HG02588 (cell line): Measurements from ENCODE around the gene DKKL1.
"Not testable (repeated sequence)": the region's sequence is repeated elsewhere in the genome, so short reads cannot be mapped to it uniquely, and the experiment has no call there.

Source experiments
- ATAC-seq: cut with Tn5 transposase; IDR thresholded peaks from one replicate; pipeline ENCODE4 v1.9.1; 2021; ENCODE audit warnings: mild to moderate bottlenecking, moderate library complexity; ENCODE audit not compliant: unreplicated experiment

Gene DKKL1

GRCh38 chr19:49359851-49360820, 3.5 kb upstream of the DKKL1 start:
- ATAC-seq = no peak

DNA sequence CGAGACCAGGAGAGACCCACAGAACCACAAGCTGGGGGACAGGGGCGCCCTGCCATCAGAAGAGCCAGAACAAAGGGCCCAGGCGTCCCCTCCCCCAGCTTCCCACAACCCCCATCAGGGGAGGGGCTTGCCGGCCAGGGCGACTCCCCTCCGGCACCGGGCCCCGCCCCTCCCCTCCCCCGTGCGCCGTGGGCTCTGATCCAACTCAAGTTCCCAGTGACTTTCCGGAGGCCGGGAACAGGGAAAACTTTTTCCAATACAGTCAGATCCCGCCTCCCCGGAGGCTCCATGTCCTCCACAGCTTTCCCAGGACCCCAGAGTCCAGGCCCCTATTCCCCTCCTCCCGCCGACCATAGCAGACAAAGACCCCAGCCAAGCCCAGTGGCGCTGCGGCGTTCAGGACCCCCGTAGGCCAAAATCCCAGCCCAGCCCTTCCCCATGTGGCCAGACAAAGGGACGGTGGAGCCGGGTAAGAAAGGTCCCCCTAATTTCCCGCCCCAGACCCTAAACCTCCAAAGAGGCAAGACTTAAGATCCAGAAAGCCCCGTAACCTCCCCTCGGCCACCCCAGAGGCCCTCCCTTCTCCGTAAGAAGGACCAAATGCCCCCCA, 2.1 kb upstream of the DKKL1 start:
- no peak for ATAC-seq

GRCh38 chr19:49362048-49362928, 1.4 kb upstream of the DKKL1 start, which contains the start of gene TEAD2:
Gene TEAD2 (minus strand): TSS chr19:49362416. CDS start chr19:49360075, 2,341 bp downstream.
- no peak for ATAC-seq

- no peak for ATAC-seq
Measured at GRCh38 chr19:49362929-49363267, 779 bp upstream of the DKKL1 start.

DNA sequence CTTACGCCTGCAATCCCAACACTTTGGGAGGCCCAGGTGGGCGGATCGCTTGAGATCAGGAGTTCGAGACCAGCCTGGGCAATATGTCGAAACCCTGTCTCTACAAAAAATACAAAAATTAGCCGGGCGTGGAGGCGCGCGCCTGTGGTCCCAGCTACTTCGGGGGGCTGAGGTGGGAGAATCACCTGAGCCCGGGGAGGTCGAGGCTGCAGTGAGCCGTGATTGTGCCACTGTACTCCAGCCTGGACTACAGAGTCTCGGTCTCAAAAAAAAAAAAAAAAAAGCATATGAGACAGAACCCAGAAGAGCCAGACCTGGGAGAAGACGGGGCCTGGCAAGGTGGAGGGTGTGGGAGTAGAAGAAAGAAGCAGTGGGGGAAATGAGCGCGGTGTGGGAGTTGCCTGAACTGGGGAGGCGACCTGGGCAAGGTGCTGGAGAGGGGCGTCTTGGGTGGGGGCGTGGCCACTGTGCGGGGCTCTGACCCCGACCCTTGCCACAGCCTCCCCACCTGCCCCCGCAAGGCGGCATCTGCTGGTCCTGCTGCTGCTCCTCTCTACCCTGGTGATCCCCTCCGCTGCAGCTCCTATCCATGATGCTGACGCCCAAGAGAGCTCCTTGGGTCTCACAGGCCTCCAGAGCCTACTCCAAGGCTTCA, 533 bp downstream of the DKKL1 start:
- ATAC-seq = no peak

DNA sequence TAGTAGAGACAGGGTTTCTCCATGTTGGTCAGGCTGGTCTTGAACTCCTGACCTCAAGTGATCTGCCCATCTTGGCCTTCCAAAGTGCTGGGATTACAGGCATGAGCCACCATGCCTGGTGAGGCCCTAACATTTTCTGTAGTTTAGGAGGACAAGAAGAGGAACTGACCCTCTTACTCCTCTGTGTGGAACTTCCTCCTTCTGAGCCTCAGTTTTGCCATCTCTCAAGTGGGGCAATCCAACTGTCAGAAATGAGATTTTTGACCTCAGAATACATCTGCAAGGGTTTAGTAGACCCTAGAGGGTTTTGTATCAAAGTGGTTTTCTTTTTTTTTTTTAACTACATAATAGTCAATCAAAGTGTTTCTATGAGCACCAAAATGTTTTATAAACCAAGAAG, 2.4 kb downstream of the DKKL1 start:
- no peak for ATAC-seq

GRCh38 chr19:49368711-49369358, 5.2 kb downstream of the DKKL1 start:
- ATAC-seq = no peak

DNA sequence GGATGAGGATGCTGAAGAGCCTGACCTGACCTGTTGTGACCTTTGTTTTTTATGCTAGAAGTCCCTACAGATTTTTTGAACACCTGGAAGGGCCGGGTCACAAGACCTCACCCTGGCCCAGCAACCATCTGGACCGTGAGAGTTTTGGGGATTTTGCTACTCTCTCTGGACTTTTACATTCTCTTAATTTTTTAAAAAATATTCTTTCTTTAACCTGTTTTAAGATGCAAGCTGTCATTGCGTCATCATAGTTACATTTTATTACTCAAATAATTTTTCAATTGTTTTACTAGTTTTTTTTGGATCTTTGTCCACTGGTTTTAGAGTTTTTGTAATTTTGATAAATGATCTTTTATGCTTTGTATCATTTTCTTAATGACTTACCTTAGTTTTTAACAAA, 7.5 kb downstream of the DKKL1 start:
- no peak for ATAC-seq

DNA sequence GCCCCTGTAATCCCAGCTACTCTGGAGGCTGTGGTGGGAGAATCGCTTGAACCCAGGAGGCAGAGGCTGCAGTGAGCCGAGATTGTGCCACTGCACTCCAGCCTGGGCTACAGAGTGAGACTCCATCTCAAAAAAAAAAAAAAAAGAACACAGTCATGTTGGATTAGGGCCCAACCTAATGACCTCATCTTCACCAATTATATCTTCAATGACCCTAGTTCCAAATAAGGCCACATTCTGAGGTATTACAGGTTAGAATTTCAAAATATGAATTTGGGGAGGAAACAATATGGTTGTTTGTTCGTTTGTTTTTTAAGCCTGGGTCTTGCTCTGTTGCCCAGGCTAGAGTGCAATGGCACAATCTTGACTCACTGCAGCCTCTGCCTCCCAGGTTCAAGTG, 9.5 kb downstream of the DKKL1 start:
- ATAC-seq = not testable (repeated sequence)

DNA sequence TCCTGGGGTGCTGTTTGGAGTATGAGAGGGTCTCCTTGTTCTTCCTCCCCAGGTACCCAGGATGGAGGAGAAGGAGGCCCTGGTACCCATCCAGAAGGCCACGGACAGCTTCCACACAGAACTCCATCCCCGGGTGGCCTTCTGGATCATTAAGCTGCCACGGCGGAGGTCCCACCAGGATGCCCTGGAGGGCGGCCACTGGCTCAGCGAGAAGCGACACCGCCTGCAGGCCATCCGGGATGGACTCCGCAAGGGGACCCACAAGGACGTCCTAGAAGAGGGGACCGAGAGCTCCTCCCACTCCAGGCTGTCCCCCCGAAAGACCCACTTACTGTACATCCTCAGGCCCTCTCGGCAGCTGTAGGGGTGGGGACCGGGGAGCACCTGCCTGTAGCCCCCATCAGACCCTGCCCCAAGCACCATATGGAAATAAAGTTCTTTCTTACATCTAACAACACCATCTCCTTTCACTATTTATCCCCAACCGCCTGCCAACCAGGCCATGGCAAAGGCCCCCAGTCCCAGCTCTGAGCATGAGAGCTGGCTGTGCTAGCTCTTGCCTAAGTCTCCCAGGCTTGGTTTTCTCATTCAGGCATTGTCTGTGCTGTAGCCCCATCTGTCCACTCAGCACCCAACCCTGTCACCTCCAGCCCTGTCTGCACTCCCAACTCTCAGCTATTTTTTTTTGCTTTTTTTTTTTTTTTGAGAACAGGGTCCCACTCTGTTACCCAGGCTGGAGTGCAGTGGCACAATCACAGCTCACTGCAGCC, 11.2 kb downstream of the DKKL1 start:
- ATAC-seq = no peak

- no peak for ATAC-seq
Measured at GRCh38 chr19:49378512-49378911, 14.8 kb downstream of the DKKL1 start.

- no peak for ATAC-seq
Measured at GRCh38 chr19:49380391-49380790, 16.7 kb downstream of the DKKL1 start.

DNA sequence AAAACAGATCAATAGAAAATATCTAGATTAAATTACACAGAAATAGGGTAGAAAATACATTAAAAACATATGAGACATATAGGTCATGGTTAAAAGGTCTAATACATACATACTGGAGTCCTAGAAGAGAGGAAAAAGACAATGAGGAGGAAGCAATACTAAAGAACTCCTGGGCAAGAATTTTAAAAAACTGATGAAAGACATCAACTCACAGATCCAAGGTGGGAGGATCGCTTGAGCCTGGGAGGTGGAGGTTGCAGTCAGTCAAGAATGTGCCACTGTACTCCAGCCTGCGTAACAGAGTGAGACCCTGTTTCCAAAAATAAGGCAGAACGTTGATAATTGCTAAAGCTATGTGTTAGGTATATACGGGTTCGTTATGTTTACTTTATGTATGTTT, 19.0 kb downstream of the DKKL1 start:
- ATAC-seq = no peak

DNA sequence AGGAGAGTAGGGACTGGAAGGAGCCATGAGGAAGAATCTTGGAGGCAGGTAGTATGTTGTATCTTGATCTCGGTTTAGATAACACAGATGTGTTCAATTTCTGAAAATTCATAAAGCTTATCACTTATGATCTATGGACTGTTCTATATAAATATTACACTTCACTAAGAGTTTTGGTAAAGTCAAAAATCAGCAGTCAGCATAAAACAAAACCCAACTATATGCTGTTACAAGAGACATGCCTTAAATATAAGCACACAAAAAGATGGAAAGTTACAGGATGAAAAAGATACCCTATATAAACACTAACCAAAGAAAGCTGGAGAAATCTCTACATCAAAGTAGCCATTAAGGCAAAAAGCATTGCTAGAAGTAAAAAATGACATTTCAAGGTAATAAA, 19.9 kb downstream of the DKKL1 start:
- ATAC-seq = no peak

DNA sequence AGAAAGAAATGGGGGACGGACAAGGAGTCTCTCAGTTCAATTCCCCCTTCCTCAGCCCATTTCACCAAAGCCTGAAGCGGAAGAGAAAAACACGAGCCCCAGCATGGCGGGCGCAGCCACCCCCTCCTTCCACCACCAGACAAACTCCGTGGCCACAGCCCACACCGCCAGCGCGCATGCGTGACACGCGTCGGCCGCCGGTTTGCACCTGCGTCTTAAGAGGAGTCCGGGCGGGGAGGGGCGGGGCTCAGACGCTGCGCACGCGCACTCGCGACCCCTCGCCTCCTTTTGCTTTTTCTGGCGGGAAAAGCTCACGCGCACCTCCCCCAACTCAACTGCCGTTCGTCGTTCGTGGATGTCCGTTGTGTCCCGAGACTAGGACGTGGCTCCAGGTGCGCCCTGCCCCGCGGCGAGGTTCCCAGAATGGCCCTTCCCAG, 24.3 kb downstream of the DKKL1 start, which contains the start of gene KASH5:
Gene KASH5 (plus strand): TSS at position 314 of the 437 bp plus-strand sequence. CDS start 2,635 bp downstream, outside the sequence.
- no peak for ATAC-seq

- ATAC-seq = no peak
Measured at GRCh38 chr19:49389406-49389805, 25.7 kb downstream of the DKKL1 start.

GRCh38 chr19:49390131-49390928, 26.7 kb downstream of the DKKL1 start:
- no peak for ATAC-seq

GRCh38 chr19:49390929-49391359, 27.3 kb downstream of the DKKL1 start:
- no peak for ATAC-seq
